CD4-positive, alpha-beta T cell (primary cell): ENCODE results near the gene ANXA3. TPM values are rescaled to one million over a fixed set of nuclear protein-coding genes. Genes with fewer than 3 reads are reported as not detected.

Experiments
- ATAC-seq: fragments of 200-7000 bp; cut with Tn5 transposase; one replicate; pipeline ENCODE4 v1.10.0; 2022; ENCODE audit warnings: mild to moderate bottlenecking; ENCODE audit not compliant: poor library complexity
- CTCF ChIA-PET: fragments of 350-600 bp; sonication (Branson Sonifier 250); formaldehyde crosslinking; loops from one replicate; lab custom pipeline; 2021; ENCODE audit warnings: antibody characterized with exemption, inconsistent platforms; lab: Charles Lee
- POLR2A ChIA-PET: fragments of 350-600 bp; sonication (Branson Sonifier 250); formaldehyde crosslinking; loops from one replicate; lab custom pipeline; 2021; ENCODE audit warnings: antibody characterized with exemption, inconsistent platforms; lab: Charles Lee
- DNase-seq, 14 experiments: peaks; one replicate each; pipeline ENCODE4 v3.0.0-alpha.2; 2013 to 2020; ENCODE audit warnings: mixed read lengths in 2 of 14
- H3K27ac ChIP-seq, 2 donors: one replicate each; pipeline versions ENCODE4 v1.5.1 to v1.7.0; 2013; ENCODE audit warnings: low read length in 2 of 2, low read depth in 1 of 2, mild to moderate bottlenecking in 1 of 2
- H3K27me3 ChIP-seq, 2 experiments: 1 replicate in 1 of 2; 2 replicates in 1 of 2; pipeline versions ENCODE4 v1.6.1 to v1.7.0; 2013; ENCODE audit warnings: low read length in 2 of 2, control low read depth in 1 of 2, mild to moderate bottlenecking in 1 of 2, moderate library complexity in 1 of 2; ENCODE audit not compliant: insufficient read depth in 2 of 2, control insufficient read depth in 1 of 2
- H3K36me3 ChIP-seq: one replicate; pipeline ENCODE4 v1.6.1; 2013; ENCODE audit warnings: low read length, control low read depth; ENCODE audit not compliant: insufficient read depth
- H3K4me1 ChIP-seq: one replicate; pipeline ENCODE4 v1.6.1; 2013; ENCODE audit warnings: low read length, control low read depth; ENCODE audit not compliant: insufficient read depth
- H3K4me3 ChIP-seq: one replicate; pipeline ENCODE4 v1.5.1; 2013; ENCODE audit warnings: mild to moderate bottlenecking, low read length, moderate library complexity
- H3K9me3 ChIP-seq, 2 experiments: 1 replicate in 1 of 2; 2 replicates in 1 of 2; pipeline versions ENCODE4 v1.6.1 to v1.7.0; 2013; ENCODE audit warnings: low read length in 2 of 2, mild to moderate bottlenecking in 2 of 2, control low read depth in 1 of 2, moderate library complexity in 1 of 2; ENCODE audit not compliant: control insufficient read depth in 1 of 2, insufficient read depth in 1 of 2
- H3K27ac Mint-ChIP-seq: one replicate; pipeline ENCODE4 v1.8.0; 2020; ENCODE audit warnings: mixed read lengths
- H3K27me3 Mint-ChIP-seq: one replicate; pipeline ENCODE4 v1.8.0; 2021; ENCODE audit warnings: mixed read lengths
- H3K36me3 Mint-ChIP-seq: one replicate; pipeline ENCODE4 v1.8.0; 2021; ENCODE audit warnings: low read depth, mixed read lengths
- H3K4me1 Mint-ChIP-seq: one replicate; pipeline ENCODE4 v1.8.0; 2021; ENCODE audit warnings: low read depth, mixed read lengths
- H3K4me3 Mint-ChIP-seq: one replicate; pipeline ENCODE4 v1.8.0; 2020; ENCODE audit warnings: mild to moderate bottlenecking, mixed read lengths
- H3K9me3 Mint-ChIP-seq: one replicate; pipeline ENCODE4 v1.8.0; 2020; ENCODE audit warnings: mixed read lengths
- intact Hi-C, 2 experiments: fragments of 100-400 bp; cut with DNase I in 1 of 2; cut with micrococcal nuclease in 1 of 2; formaldehyde crosslinking; loops; one replicate each; pipeline versions ENCODE4 v1.15.1 to v1.9.0; 2023 to 2025; cut with DNase I, micrococcal nuclease
- total RNA-seq, 174 experiments: library from RNA in 2 of 174; stranded (reverse) in 2 of 174; gene quantifications; one replicate each; pipeline ENCODE4 v1.2.3 and lab custom pipeline; 2021 to 2026
- TF ChIP-seq, protein P1 (sequence below): fragments of 200-600 bp; IDR thresholded peaks from one replicate; pipeline ENCODE4 v1.8.0; 2022; ENCODE audit warnings: antibody characterized with exemption, mild to moderate bottlenecking

Gene ANXA3
- total RNA-seq, 2 experiments from 2014 or later, result not detected

GRCh38 chr4:78599147-78599546, 47.6 kb downstream of the ANXA3 start:
- no peak for ATAC-seq
- Histone ChIP-seq H3K27me3 (no peaks in the 10 kb centered on the region), H3K36me3 (no peaks in the 10 kb centered on the region), H3K4me1 (no peaks in the 10 kb centered on the region), H3K9me3 (no peaks in the 10 kb centered on the region), H3K4me3 (no peak overlapping the region), H3K27ac (no peak overlapping the region)
- H3K4me1 Mint-ChIP-seq, result no peaks in the 10 kb centered on the region
- H3K27me3 Mint-ChIP-seq, result no peaks in the 10 kb centered on the region
- no peak for DNase-seq
- intact Hi-C loops, result no loop called here
- ChIA-PET CTCF (interaction anchor here (1.4 kb wide), 1 partner anchor 271 kb away, joined by 3 read pairs; no protein-coding TSS in a partner anchor), POLR2A (no interaction called here)
- TF ChIP-seq, protein P1, sequence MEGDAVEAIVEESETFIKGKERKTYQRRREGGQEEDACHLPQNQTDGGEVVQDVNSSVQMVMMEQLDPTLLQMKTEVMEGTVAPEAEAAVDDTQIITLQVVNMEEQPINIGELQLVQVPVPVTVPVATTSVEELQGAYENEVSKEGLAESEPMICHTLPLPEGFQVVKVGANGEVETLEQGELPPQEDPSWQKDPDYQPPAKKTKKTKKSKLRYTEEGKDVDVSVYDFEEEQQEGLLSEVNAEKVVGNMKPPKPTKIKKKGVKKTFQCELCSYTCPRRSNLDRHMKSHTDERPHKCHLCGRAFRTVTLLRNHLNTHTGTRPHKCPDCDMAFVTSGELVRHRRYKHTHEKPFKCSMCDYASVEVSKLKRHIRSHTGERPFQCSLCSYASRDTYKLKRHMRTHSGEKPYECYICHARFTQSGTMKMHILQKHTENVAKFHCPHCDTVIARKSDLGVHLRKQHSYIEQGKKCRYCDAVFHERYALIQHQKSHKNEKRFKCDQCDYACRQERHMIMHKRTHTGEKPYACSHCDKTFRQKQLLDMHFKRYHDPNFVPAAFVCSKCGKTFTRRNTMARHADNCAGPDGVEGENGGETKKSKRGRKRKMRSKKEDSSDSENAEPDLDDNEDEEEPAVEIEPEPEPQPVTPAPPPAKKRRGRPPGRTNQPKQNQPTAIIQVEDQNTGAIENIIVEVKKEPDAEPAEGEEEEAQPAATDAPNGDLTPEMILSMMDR, result no peak
- no peak overlapping the region for H3K27ac Mint-ChIP-seq
- H3K36me3 Mint-ChIP-seq, result no peaks in the 10 kb centered on the region
- H3K9me3 Mint-ChIP-seq, result no peaks in the 10 kb centered on the region
- no peak overlapping the region for H3K4me3 Mint-ChIP-seq

DNA sequence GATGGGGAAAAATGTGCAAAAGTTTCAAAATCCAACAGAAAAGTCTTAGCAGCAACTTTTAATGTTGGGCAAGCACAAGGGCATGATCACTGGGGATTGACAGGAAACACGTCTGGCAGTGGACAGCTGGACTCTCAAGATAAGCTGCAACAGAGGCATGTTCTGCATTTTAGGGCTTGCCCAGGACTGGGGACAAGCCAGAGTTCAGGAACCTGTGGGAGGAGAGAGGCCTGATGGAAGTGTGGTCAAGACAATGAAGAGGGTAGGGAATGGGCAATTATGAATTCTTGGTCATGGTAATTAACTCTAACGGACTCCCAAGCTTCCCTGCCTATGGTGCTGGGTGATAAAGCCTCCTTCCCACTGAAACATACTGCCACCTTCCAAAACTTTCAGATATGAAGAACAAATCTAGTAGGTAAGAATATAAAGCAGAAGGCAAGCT, 48.4 kb downstream of the ANXA3 start:
- Histone ChIP-seq H3K9me3 (no peaks in the 10 kb centered on the region), H3K27ac (no peak overlapping the region), H3K36me3 (no peaks in the 10 kb centered on the region), H3K27me3 (no peaks in the 10 kb centered on the region), H3K4me1 (no peaks in the 10 kb centered on the region), H3K4me3 (no peak overlapping the region)
- intact Hi-C loops, result no loop called here
- H3K36me3 Mint-ChIP-seq, result no peaks in the 10 kb centered on the region
- TF ChIP-seq, protein P1, result no peak
- no peaks in the 10 kb centered on the region for H3K4me1 Mint-ChIP-seq
- H3K27ac Mint-ChIP-seq, result no peak overlapping the region
- H3K9me3 Mint-ChIP-seq, result no peaks in the 10 kb centered on the region
- ChIA-PET POLR2A (no interaction called here), CTCF (interaction anchor here (1.4 kb wide), 1 partner anchor 270 kb away, joined by 3 read pairs; no protein-coding TSS in a partner anchor)
- no peak for DNase-seq
- H3K4me3 Mint-ChIP-seq, result no peak overlapping the region
- H3K27me3 Mint-ChIP-seq, result no peaks in the 10 kb centered on the region
- ATAC-seq, result no peak

DNA sequence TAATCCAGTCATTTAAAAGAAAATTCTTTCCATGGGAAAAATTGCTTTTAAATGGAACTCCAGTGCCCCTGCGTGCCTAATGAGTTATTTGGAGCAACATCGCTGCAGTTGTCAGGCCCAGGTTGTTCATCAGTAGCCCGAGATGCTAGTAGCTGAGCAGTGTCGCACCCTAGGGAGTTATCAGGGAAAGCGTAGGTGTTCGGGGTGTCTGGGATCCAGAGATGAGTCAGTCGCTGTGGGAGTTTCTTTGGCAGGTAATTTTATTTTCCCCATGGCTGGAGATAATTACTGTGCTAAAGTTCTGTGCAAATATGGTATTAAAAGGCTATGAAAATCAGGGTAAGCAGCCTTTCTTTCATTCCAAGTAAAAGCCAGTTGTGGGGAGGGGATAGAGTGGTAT, 49.4 kb downstream of the ANXA3 start:
- H3K27ac ChIP-seq, result no peak overlapping the region
- DNase-seq (no peak), ATAC-seq (no peak)
- H3K27me3 ChIP-seq, result no peaks in the 10 kb centered on the region
- Mint-ChIP-seq H3K27ac (no peak overlapping the region), H3K9me3 (no peaks in the 10 kb centered on the region), H3K27me3 (no peaks in the 10 kb centered on the region), H3K4me3 (no peak overlapping the region), H3K36me3 (no peaks in the 10 kb centered on the region), H3K4me1 (no peaks in the 10 kb centered on the region)
- ChIA-PET POLR2A (no interaction called here), CTCF (no interaction called here)
- H3K4me1 ChIP-seq, result no peaks in the 10 kb centered on the region
- TF ChIP-seq, protein P1, result no peak
- H3K9me3 ChIP-seq, result no peaks in the 10 kb centered on the region
- intact Hi-C loops, result no loop called here
- no peak overlapping the region for H3K4me3 ChIP-seq
- no peaks in the 10 kb centered on the region for H3K36me3 ChIP-seq
